ENCODE data around the gene PABPN1L.

- no peak for TF ChIP-seq CTCF (IDR thresholded peaks at IDR 0.05)
- no peak for TF ChIP-seq ZFX (IDR thresholded peaks at IDR 0.05; ENCODE audit: borderline replicate concordance)
Observed at GRCh38 chr16:88911946-88912310, 45.5 kb upstream of the PABPN1L start.
